Stimulated activated CD4-positive, alpha-beta T cell treated with anti-CD3 and anti-CD28 coated beads, TNF-alpha, amount 100 ng/mL, for 1 hour (primary cell): ENCODE results near the gene ACAA2.

ENCODE experiments used
- DNase-seq, 3 donors: peaks; one replicate each; pipeline ENCODE4 v3.0.0-alpha.2; 2020; ENCODE audit warnings: low read depth in 3 of 3, low spot score in 1 of 3

ACAA2 gene

DNA sequence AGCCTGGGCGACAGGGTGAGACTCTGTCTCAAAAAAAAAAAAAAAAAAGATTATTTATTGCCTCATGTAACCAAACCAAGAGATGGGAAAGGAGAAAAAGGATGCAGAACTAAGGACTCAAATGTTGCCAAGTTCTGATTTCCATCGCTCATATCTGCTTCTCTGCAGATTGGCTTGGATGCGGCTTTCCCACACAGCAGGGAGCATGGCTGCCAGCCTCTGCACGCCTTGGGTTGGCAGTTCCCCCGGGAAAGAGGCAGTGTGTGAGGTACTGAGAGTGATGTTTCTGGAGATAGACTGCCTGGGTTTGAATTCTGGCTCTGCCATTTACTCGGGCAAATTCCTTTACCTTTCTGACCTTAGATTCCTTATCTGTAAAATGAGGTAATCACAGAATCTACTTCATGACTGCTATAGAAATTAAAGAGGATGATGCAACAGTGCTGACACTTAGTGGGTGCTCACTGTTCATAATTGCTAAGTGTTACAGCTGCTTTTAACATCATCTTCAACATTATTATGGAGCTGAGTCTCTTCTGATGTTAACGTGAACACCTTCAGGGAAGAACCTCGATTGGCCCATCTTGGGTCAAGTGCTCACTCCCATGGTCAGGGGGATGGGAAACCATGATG lies 68.8 kb downstream of the ACAA2 start:
- no peak for DNase-seq

DNA sequence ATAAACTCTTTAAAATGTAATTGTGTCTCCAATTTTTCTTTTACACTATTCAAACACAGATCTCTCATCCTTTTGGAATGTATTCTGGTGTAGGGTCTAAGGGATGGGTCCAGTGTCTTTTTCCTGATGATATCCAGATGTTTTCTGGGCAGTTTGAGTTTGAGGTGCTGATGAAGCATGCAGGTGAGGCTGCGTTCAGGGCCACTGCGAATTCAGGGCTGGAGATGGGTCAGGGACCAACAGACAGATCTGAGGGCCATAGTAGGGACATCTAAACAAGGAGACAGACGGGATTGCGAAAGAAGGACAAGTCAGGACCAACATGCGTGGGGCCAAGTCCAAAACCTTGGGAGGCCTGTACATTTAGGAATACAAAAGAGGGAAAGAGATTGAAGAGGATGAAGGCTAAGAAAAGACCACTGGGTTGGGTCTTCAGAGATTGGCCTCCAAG lies 70.2 kb downstream of the ACAA2 start:
- DNase-seq: no peak

DNA sequence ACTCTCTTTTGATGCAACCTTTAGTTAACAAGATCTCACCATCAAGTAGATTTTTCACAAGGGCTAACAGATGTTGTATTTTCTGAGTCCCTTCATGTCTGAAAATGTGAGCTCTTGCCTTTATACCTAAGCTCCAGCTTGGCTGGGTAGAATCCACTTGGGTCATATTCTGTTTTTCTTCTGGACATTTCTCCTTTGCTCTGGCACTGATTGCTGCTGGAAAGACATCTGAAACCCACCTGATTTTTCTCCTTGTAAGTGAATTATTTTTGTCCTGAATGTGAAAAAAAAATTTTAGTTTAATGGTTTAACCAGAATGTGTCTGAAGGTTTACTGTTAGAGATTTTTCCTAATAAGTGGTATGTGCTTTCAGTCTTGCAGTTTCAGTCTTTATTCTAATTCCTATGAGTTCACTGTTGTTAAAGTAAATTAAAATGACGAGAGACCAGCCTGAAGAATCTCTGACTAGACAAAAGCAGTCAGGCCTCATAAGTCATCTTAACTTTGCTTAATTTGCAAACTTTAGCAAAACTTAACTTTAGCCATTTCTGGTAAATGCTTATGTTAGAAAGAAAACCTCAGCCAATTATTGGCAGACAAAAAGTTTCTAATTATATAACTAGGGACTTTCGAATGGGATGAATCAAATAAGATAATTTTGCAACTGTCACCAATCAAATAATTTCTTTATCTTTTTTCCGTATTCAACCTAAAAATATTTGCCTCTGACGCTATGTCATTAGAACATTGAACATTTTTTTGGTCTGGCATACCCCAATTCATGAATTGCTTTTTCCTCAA lies 70.8 kb downstream of the ACAA2 start:
- no peak for DNase-seq

DNA sequence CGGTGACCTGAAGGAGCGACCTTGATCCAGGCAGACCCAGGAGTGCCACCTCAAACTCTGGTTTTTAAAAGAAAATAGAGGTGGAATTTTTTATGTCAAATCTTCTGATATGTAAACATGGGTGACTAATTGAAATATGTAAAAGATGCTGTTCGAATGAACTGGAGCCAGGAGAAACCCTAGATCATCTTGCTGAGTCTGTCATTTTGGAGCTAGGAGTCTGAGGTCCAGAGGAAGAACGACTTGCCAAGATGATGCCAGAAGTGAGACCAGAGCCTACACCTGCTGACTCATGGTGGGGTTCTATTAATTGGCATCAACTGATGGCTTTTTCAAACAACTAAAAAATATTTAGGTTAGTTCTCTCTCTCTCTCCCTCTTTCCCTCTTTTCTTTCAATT lies 74.1 kb downstream of the ACAA2 start:
- DNase-seq: no peak

DNA sequence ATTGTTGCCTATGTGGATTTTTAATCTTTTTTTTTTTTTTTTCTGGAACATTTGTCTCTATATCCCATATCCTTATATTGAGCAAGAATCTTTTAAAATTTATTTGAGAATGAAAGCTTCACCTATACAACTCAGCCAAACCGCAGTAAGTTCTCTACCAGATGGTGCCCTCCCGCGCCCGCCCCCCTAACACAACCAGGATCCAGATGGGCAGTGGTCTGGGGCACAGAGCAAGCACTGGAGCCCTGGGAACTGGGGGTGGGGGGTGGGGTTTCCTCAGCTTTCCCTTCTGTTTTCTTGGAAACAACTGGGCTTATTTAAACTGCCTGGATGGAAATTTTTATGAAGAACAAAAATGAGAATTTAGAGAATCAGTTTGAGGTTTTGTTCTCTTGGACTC lies 74.6 kb downstream of the ACAA2 start:
- DNase-seq: no peak

DNA sequence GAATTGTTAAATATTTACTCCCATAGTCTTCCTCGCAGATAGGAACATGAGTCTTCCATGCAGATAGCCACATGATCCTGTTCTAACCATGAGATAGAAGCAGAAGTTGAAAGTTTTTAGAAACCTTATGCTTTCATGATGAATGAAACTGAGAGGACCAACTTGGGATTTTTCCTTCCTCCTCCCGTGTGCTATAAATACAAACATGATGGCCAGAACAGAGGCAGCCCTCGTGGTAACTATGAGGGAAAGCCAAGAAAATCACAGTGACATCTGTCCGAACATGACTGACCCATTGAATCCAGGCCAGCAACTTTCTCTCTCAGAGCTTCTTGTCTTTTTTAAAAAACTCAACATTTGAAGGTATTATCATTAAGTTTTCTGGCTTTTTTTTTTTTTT lies 78.5 kb downstream of the ACAA2 start:
- DNase-seq: no peak

DNA sequence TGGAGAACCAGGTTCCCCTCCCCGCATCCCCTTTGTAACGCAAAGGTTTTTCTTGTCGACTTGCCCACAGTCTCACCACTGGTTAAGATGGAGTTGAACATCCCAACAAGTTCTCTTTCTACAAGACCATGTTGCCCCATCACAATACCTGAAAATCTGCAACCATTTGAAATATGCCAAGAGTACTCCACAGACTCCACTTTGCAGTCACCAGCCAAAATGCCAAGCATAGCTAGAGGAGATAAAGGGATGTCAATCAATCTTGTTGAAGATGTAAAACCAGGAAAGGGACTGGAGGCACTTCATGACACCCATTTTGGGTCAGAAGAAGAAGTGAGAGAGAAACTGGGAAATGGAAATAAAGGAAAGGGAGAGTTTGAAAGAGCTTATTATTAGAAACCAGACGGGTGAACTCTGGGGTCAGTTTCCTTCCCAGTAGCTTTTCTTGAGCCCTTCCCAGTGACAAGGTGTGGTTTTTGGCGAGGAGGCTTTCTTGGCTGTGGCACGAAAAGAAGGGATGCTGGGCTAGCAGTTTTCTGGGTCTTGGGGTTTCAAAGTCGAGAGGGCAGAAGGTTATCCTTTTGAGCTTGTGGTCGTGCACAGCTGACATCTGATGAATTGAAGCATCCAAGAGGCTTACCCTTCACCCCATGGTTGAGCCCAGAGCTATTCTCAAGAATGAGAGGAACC lies 79.3 kb downstream of the ACAA2 start:
- no peak for DNase-seq

DNA sequence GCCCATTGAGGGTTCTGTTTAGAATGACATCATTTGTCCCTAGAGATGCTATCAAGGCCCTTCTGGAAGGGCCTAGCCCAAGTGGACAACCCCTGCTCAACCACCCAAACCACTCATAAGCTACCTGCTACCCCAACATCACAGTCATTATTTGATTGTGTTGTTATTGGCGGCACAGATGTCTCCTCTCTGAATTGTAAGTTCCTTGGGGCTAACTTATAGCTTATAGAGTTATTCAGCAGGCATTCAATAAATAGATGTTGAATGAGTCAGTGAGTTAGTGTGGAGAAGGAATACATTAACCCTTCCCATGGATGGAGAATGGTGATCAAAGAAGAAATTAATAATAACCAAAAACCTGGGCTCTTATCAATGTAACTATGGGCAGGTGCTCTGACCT lies 80.0 kb downstream of the ACAA2 start:
- DNase-seq: no peak
